Measurements from ENCODE around the gene TWF2.

The TWF2 gene

GRCh38 chr3:52218937-52219650 lies 19.9 kb downstream of the TWF2 start:
- Histone ChIP-seq H3K27ac (peak overlapping the region; percentile 29), H3K27me3 (ENCODE audit: control insufficient read depth, insufficient read depth, low read length) (no peaks in the 10 kb centered on the region), H3K9ac (no peak overlapping the region), H3K4me1 (peaks cover 5% of the 10 kb centered on the region), H3K9me3 (ENCODE audit: control insufficient read depth, low read length) (no peaks in the 10 kb centered on the region), H3K4me3 (ENCODE audit: low read depth, low read length) (no peak overlapping the region), H3K4me2 (ENCODE audit: low read length) (no peak overlapping the region), H2AFZ (no peak overlapping the region), H3K36me3 (ENCODE audit: control insufficient read depth, insufficient read depth, low read length) (no peaks in the 10 kb centered on the region), H3K79me2 (no peaks in the 10 kb centered on the region)
- TF ChIP-seq, protein P1, sequence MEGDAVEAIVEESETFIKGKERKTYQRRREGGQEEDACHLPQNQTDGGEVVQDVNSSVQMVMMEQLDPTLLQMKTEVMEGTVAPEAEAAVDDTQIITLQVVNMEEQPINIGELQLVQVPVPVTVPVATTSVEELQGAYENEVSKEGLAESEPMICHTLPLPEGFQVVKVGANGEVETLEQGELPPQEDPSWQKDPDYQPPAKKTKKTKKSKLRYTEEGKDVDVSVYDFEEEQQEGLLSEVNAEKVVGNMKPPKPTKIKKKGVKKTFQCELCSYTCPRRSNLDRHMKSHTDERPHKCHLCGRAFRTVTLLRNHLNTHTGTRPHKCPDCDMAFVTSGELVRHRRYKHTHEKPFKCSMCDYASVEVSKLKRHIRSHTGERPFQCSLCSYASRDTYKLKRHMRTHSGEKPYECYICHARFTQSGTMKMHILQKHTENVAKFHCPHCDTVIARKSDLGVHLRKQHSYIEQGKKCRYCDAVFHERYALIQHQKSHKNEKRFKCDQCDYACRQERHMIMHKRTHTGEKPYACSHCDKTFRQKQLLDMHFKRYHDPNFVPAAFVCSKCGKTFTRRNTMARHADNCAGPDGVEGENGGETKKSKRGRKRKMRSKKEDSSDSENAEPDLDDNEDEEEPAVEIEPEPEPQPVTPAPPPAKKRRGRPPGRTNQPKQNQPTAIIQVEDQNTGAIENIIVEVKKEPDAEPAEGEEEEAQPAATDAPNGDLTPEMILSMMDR (IDR thresholded peaks at IDR 0.05) = no peak

GRCh38 chr3:52218454-52218853 lies 20.5 kb downstream of the TWF2 start:
- H3K4me1 ChIP-seq = peaks cover 5% of the 10 kb centered on the region
- H3K4me3 ChIP-seq (ENCODE audit: low read depth, low read length) = no peak overlapping the region
- H3K36me3 ChIP-seq (ENCODE audit: control insufficient read depth, insufficient read depth, low read length) = no peaks in the 10 kb centered on the region
- H3K27me3 ChIP-seq (ENCODE audit: control insufficient read depth, insufficient read depth, low read length) = no peaks in the 10 kb centered on the region
- H3K9me3 ChIP-seq (ENCODE audit: control insufficient read depth, low read length) = no peaks in the 10 kb centered on the region
- H3K79me2 ChIP-seq = no peaks in the 10 kb centered on the region
- no peak overlapping the region for H3K27ac ChIP-seq
- TF ChIP-seq, protein P1 (IDR thresholded peaks at IDR 0.05) = no peak
- no peak overlapping the region for H2AFZ ChIP-seq
- H3K4me2 ChIP-seq (ENCODE audit: low read length) = no peak overlapping the region
- H3K9ac ChIP-seq = no peak overlapping the region

- H2AFZ ChIP-seq = no peak overlapping the region
- H3K79me2 ChIP-seq = no peaks in the 10 kb centered on the region
- no peak overlapping the region for H3K4me3 ChIP-seq (ENCODE audit: low read depth, low read length)
- no peaks in the 10 kb centered on the region for H3K9me3 ChIP-seq (ENCODE audit: control insufficient read depth, low read length)
- H3K36me3 ChIP-seq (ENCODE audit: control insufficient read depth, insufficient read depth, low read length) = no peaks in the 10 kb centered on the region
- no peak overlapping the region for H3K4me2 ChIP-seq (ENCODE audit: low read length)
- no peaks in the 10 kb centered on the region for H3K27me3 ChIP-seq (ENCODE audit: control insufficient read depth, insufficient read depth, low read length)
- no peak overlapping the region for H3K27ac ChIP-seq
- peaks cover 5% of the 10 kb centered on the region for H3K4me1 ChIP-seq
- TF ChIP-seq, protein P1 (IDR thresholded peaks at IDR 0.05) = no peak
- no peak overlapping the region for H3K9ac ChIP-seq
Observed at GRCh38 chr3:52218026-52218425, 20.9 kb downstream of the TWF2 start.

GRCh38 chr3:52217409-52217805 lies 21.6 kb downstream of the TWF2 start:
- Histone ChIP-seq H3K4me1 (peaks cover 5% of the 10 kb centered on the region), H3K36me3 (ENCODE audit: control insufficient read depth, insufficient read depth, low read length) (no peaks in the 10 kb centered on the region), H3K4me3 (ENCODE audit: low read depth, low read length) (no peak overlapping the region), H3K9me3 (ENCODE audit: control insufficient read depth, low read length) (no peaks in the 10 kb centered on the region), H3K4me2 (ENCODE audit: low read length) (no peak overlapping the region), H2AFZ (no peak overlapping the region), H3K27ac (peak overlapping the region; percentile 58), H3K9ac (no peak overlapping the region), H3K79me2 (no peaks in the 10 kb centered on the region), H3K27me3 (ENCODE audit: control insufficient read depth, insufficient read depth, low read length) (no peaks in the 10 kb centered on the region)
- TF ChIP-seq, protein P1 (IDR thresholded peaks at IDR 0.05) = no peak
